ENCODE measurements around the gene FFAR3. TPM values are rescaled to one million over a fixed set of nuclear protein-coding genes. Genes with fewer than 3 reads are reported as not detected.

FFAR3 gene
- total and polyA plus RNA-seq, 9 of the 15 experiments (the other 6 are each of a cell fraction or from before 2014, with no cell fraction given) = not detected

DNA sequence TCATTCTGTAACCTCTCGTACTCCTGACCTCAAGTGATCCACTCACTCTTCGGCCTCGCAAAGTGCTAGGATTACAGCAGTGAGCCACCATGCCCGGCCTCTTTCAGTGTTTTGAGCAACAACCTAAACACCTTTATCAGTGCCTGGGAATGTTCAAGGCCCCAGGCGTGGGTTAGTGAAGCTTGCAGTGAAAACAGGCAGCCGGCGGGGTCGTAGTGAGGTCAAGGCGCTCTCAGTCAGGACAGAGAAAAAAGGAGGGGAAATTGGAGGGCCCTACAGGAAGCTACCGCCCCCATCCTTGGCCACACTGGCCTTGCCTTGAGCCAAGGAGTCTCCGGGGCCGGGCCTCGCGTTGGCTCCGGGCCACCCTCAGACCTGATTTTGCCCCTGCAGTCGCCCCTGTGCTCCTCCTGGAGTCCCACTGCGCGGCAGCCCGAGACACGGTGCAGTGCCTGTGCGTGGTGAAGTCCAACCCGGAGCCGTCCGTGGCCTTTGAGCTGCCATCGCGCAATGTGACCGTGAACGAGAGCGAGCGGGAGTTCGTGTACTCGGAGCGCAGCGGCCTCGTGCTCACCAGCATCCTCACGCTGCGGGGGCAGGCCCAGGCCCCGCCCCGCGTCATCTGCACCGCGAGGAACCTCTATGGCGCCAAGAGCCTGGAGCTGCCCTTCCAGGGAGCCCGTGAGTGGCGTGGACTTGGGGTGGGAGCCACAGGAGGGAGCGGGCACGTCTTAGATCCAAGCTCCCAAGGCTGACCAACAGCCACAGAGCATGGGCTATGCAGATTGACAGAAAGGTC lies 48.6 kb upstream of the FFAR3 start (continued):
- TF ChIP-seq, protein P1, sequence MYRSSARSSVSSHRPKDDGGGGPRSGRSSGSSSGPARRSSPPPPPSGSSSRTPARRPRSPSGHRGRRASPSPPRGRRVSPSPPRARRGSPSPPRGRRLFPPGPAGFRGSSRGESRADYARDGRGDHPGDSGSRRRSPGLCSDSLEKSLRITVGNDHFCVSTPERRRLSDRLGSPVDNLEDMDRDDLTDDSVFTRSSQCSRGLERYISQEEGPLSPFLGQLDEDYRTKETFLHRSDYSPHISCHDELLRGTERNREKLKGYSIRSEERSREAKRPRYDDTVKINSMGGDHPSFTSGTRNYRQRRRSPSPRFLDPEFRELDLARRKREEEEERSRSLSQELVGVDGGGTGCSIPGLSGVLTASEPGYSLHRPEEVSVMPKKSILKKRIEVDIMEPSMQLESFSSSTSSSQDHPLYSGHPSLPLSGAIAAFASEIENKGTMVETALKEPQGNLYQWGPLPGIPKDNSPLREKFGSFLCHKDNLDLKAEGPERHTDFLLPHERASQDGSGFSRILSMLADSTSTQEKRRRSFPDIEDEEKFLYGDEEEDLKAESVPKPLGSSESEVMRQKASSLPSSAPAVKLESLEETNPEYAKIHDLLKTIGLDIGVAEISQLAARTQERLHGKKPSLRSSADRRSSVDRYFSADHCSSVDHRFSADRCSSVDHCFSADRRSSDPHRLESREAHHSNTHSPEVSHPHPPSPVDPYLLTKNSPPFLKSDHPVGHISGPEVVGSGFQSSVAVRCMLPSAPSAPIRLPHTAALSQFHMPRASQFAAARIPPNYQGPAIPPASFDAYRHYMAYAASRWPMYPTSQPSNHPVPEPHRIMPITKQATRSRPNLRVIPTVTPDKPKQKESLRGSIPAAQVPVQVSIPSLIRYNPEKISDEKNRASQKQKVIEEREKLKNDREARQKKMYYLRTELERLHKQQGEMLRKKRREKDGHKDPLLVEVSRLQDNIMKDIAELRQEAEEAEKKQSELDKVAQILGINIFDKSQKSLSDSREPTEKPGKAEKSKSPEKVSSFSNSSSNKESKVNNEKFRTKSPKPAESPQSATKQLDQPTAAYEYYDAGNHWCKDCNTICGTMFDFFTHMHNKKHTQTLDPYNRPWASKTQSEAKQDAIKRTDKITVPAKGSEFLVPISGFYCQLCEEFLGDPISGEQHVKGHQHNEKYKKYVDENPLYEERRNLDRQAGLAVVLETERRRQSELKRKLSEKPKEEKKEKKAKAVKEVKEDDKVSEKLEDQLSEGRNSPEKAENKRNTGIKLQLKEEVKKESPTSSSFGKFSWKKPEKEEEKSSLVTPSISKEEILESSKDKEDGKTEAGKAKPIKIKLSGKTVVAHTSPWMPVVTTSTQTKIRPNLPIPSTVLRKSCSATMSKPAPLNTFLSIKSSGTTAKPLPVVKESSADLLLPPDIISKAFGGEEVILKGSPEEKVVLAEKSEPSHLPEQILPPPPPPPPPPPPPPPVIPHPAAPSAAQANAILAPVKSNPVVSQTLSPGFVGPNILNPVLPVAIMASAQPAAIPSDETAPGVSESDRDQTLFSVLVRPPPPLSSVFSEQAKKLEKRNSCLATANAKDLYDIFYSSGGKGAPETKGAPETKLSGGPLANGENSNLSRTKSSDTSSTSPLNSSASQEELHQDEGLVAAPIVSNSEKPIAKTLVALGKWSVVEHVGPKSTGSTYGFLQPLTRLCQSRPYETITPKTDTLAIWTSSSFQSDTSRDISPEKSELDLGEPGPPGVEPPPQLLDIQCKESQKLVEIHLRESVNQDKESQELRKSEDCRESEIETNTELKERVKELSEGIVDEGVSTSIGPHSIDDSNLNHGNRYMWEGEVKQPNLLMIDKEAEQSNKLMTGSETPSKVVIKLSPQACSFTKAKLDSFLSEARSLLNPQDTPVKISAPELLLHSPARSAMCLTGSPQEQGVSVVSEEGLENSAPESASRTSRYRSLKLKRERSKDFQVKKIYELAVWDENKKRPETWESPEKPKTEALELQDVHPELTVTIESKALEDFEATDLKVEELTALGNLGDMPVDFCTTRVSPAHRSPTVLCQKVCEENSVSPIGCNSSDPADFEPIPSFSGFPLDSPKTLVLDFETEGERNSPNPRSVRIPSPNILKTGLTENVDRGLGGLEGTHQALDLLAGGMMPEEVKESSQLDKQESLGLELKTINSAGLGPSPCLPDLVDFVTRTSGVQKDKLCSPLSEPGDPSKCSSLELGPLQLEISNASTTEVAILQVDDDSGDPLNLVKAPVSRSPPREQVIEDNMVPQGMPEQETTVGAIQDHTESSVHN (IDR thresholded peaks at IDR 0.05; ENCODE audit: borderline replicate concordance in 1 of 2, low read depth in 1 of 2) = no peak
- 0 out of 2 replicates have a peak, but pooled peaks have one; percentile 23 for TF ChIP-seq ARID1B (IDR thresholded peaks at IDR 0.05)
- TF ChIP-seq MCM2 (IDR thresholded peaks at IDR 0.05; ENCODE audit: low read depth) = no peak
- no peak; the same call in 1 of the 2 replicates for TF ChIP-seq ZKSCAN1 (IDR thresholded peaks at IDR 0.05; ENCODE audit: low read depth, low read length)
- peak; percentile 61 for TF ChIP-seq ZNF197 (CRISPR knock-in tag; IDR thresholded peaks at IDR 0.05; ENCODE audit: low read depth)
- no peak for TF ChIP-seq MTF1 (CRISPR knock-in tag; IDR thresholded peaks at IDR 0.05; ENCODE audit: borderline replicate concordance)
- 0 out of 2 replicates have a peak, but pooled peaks have one; percentile 39 for TF ChIP-seq HDAC2 (IDR thresholded peaks at IDR 0.05)
- TF ChIP-seq ZNF263 (CRISPR knock-in tag; IDR thresholded peaks at IDR 0.05; ENCODE audit: borderline replicate concordance) = no peak
- no peak; the same call in 1 of the 2 replicates for TF ChIP-seq MTA3 (IDR thresholded peaks at IDR 0.05; ENCODE audit: borderline replicate concordance)
- TF ChIP-seq RFX5 (IDR thresholded peaks at IDR 0.05; ENCODE audit: low read depth, low read length) = no peak
- TF ChIP-seq RFX1 (IDR thresholded peaks at IDR 0.05) = no peak
- no peak for TF ChIP-seq BDP1 (IDR thresholded peaks at IDR 0.05; ENCODE audit: insufficient read depth, insufficient read length)
- no peak for TF ChIP-seq HNRNPLL (IDR thresholded peaks at IDR 0.05; ENCODE audit: low read depth, low read length, poor library complexity, severe bottlenecking)
- peak; percentile 28; the same call in 1 of the 2 replicates for TF ChIP-seq TARDBP (IDR thresholded peaks at IDR 0.05)
- TF ChIP-seq NR3C1 (CRISPR knock-in tag; IDR thresholded peaks at IDR 0.05) = 0 out of 2 replicates have a peak, but pooled peaks have one; percentile 66
- peak; percentile 77 for TF ChIP-seq ZNF175 (CRISPR knock-in tag; IDR thresholded peaks at IDR 0.05; ENCODE audit: low read depth)
- TF ChIP-seq SNRNP70 (optimal IDR thresholded peaks at IDR 0.05; ENCODE audit: low read depth, low read length) = no peak
- peak; percentile 67; the same call in 1 of the 2 replicates for TF ChIP-seq NFXL1 (CRISPR knock-in tag; IDR thresholded peaks at IDR 0.05)
- peak; percentile 81 for TF ChIP-seq MECOM (CRISPR knock-in tag; IDR thresholded peaks at IDR 0.05)
- no peak for TF ChIP-seq ZNF239 (CRISPR knock-in tag; IDR thresholded peaks at IDR 0.05)
- TF ChIP-seq ZNF212 (CRISPR knock-in tag; IDR thresholded peaks at IDR 0.05) = no peak
- peak; percentile 94 for TF ChIP-seq DMBX1 (CRISPR knock-in tag; IDR thresholded peaks at IDR 0.05; ENCODE audit: borderline replicate concordance)
